Measurements from ENCODE around the gene PDP2. TPM values are rescaled to one million over a fixed set of nuclear protein-coding genes. Genes with fewer than 3 reads are reported as not detected.

PDP2 gene
- total RNA-seq, 3 donors from 2014 or later (not counting 1 experiment from before 2014, with no cell fraction given): 10.2 to 16.5 (median 11.0) TPM

DNA sequence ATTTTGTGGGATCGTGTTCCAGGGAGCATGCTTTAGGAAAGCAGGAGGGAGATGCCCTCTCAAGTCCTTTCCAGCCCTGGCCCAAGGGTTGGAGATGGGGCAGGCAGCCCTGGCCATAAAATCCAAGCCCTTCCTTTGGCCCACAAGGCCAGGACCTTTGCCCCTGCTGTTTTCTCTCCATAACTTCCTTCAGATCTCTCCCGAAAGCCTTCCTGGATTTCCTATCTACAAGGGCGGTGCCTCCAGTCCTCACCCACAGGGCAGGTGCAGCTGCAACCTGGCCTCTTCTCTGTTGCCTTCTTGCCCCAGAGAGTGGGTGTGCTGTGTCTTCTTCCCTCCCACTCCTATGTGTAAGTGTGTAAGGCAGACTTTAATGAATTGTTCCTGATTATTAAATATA is 8.5 kb upstream of the PDP2 start:
- peak overlapping the region; percentile 51 to 94 for H3K27ac Mint-ChIP-seq

DNA sequence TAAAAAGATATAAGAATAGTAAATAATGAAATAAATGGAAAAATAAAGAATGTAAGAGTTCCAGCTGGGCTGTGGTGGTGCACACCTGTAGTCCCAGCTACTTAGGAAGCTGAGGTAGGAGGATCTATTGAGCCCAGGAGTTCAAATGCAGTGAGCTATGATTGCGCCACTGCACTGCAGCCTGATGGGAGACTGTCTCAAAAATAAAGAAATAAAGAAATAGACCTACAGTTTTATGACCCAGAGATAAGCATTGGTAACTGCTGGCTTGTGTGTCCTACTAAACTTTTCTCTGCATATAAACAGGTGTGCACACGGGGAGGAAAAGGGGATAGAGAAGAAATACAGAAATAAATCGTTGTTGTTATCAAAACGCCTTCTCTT is 7.8 kb upstream of the PDP2 start:
- peak overlapping the region; percentile 39 for H3K4me3 ChIP-seq (ENCODE audit: low read length)
- peak overlapping the region; percentile 96 for H3K4me3 Mint-ChIP-seq
- H3K9me3 ChIP-seq (ENCODE audit: control insufficient read depth, insufficient read depth, low read length): no peaks in the 10 kb centered on the region
- no peaks in the 10 kb centered on the region for H3K27me3 Mint-ChIP-seq (ENCODE audit: low read depth in 2 of 2)
- peaks cover 24 to 41% of the 10 kb centered on the region in 2 donors for H3K4me1 Mint-ChIP-seq
- H3K27me3 ChIP-seq (ENCODE audit: control insufficient read depth, insufficient read depth, low read length): no peaks in the 10 kb centered on the region
- ATAC-seq: no peak
- DNase-seq: no peak
- no peaks in the 10 kb centered on the region for H3K36me3 ChIP-seq (ENCODE audit: control insufficient read depth, insufficient read depth, low read length)
- TF ChIP-seq, protein P1, sequence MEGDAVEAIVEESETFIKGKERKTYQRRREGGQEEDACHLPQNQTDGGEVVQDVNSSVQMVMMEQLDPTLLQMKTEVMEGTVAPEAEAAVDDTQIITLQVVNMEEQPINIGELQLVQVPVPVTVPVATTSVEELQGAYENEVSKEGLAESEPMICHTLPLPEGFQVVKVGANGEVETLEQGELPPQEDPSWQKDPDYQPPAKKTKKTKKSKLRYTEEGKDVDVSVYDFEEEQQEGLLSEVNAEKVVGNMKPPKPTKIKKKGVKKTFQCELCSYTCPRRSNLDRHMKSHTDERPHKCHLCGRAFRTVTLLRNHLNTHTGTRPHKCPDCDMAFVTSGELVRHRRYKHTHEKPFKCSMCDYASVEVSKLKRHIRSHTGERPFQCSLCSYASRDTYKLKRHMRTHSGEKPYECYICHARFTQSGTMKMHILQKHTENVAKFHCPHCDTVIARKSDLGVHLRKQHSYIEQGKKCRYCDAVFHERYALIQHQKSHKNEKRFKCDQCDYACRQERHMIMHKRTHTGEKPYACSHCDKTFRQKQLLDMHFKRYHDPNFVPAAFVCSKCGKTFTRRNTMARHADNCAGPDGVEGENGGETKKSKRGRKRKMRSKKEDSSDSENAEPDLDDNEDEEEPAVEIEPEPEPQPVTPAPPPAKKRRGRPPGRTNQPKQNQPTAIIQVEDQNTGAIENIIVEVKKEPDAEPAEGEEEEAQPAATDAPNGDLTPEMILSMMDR (IDR thresholded peaks at IDR 0.05): no peak
- no peaks in the 10 kb centered on the region for H3K36me3 Mint-ChIP-seq
- no peaks in the 10 kb centered on the region for H3K9me3 Mint-ChIP-seq
- H3K27ac Mint-ChIP-seq: peak overlapping the region; percentile 88 to 94
- intact Hi-C loops (cut with micrococcal nuclease): loop anchor here (5.0 to 10.0 kb wide), 2 partner anchors 145 to 268 kb away; partner anchors contain the start of gene CMTM3
- 39% methylated on average over 4 of the region's 4 CpGs for WGBS (ENCODE audit: insufficient coverage)
- peaks cover 39% of the 10 kb centered on the region for H3K4me1 ChIP-seq (ENCODE audit: control insufficient read depth, insufficient read depth, low read length)
- H3K27ac ChIP-seq (ENCODE audit: low read length): peak overlapping the region; percentile 54

More for the DNA sequence above, 8.5 kb upstream of the PDP2 start:
- no peaks in the 10 kb centered on the region for H3K36me3 ChIP-seq (ENCODE audit: control insufficient read depth, insufficient read depth, low read length)
- no peaks in the 10 kb centered on the region for H3K9me3 Mint-ChIP-seq
- no peak overlapping the region for H3K4me3 ChIP-seq (ENCODE audit: low read length)
- no peaks in the 10 kb centered on the region for H3K27me3 Mint-ChIP-seq (ENCODE audit: low read depth in 2 of 2)
- intact Hi-C loops (cut with micrococcal nuclease): loop anchor here (5.0 to 10.0 kb wide), 2 partner anchors 145 to 267 kb away; partner anchors contain the start of gene CMTM3
- WGBS (ENCODE audit: insufficient coverage): 92% methylated on average over 3 of the region's 3 CpGs
- H3K36me3 Mint-ChIP-seq: no peaks in the 10 kb centered on the region
- no peak for DNase-seq
- TF ChIP-seq, protein P1 (IDR thresholded peaks at IDR 0.05): no peak
- H3K4me3 Mint-ChIP-seq: peak overlapping the region; percentile 54
- H3K4me1 ChIP-seq (ENCODE audit: control insufficient read depth, insufficient read depth, low read length): peaks cover 39% of the 10 kb centered on the region
- no peak overlapping the region for H3K27ac ChIP-seq (ENCODE audit: low read length)
- no peaks in the 10 kb centered on the region for H3K9me3 ChIP-seq (ENCODE audit: control insufficient read depth, insufficient read depth, low read length)
- no peaks in the 10 kb centered on the region for H3K27me3 ChIP-seq (ENCODE audit: control insufficient read depth, insufficient read depth, low read length)
- no peak for ATAC-seq
- peaks cover 25 to 42% of the 10 kb centered on the region in 2 donors for H3K4me1 Mint-ChIP-seq

DNA sequence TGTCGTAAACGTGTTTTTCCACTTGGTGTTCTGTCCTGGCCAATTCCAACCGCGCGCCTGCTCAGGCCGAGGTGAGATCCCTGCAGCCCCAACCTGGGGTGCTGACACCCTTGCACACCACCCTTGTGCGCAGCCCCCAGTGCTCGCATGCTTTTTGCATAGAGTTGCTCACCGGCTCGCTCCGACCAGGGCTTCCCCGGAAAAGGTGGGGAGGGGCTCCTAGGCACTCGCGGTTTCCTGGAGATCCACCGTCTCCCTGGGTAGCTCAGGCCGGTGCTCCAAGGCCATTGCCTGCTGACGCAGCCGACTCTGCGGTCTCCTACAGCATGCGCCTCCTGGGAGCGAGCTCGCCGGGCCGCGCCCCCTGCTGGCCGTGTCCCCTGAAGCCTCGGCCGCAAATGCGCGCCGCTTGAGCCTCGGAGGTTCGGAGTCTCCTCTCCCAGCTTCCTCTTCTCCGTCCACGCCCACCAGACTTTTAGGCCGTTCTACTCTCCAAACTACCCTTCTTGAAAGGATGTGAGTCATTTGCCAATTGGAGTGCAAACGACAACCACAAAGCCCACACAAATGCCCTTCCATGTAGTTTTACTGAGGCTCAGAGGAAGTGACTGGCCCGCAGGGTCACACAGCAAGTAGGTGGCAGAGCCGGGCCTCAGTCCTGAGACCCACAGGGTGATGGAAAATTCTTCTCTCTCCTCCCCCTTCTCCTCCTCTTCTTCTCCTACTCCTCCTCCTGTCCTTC is 7.2 kb upstream of the PDP2 start:
- Histone ChIP-seq H3K9me3 (ENCODE audit: control insufficient read depth, insufficient read depth, low read length) (no peaks in the 10 kb centered on the region), H3K27ac (ENCODE audit: low read length) (peak overlapping the region; percentile 54), H3K4me3 (ENCODE audit: low read length) (peak overlapping the region; percentile 39), H3K36me3 (ENCODE audit: control insufficient read depth, insufficient read depth, low read length) (no peaks in the 10 kb centered on the region), H3K4me1 (ENCODE audit: control insufficient read depth, insufficient read depth, low read length) (peaks cover 36% of the 10 kb centered on the region), H3K27me3 (ENCODE audit: control insufficient read depth, insufficient read depth, low read length) (no peaks in the 10 kb centered on the region)
- 2% methylated on average over 39 of the region's 39 CpGs for WGBS (ENCODE audit: insufficient coverage)
- Mint-ChIP-seq H3K4me1 (peaks cover 24 to 40% of the 10 kb centered on the region in 2 donors), H3K9me3 (no peaks in the 10 kb centered on the region), H3K36me3 (no peaks in the 10 kb centered on the region), H3K27me3 (ENCODE audit: low read depth in 2 of 2) (no peaks in the 10 kb centered on the region), H3K27ac (peak overlapping the region; percentile 88 to 94), H3K4me3 (peak overlapping the region; percentile 96)
- TF ChIP-seq, protein P1 (IDR thresholded peaks at IDR 0.05): peak; percentile 75
- ATAC-seq: peak; percentile 81 to 94 (median 87)
- intact Hi-C loops (cut with micrococcal nuclease): loop anchor here (5.0 to 10.0 kb wide), 2 partner anchors 146 to 268 kb away; partner anchors contain the start of gene CMTM3
- DNase-seq: peak; percentile 85 to 94

Data from natural killer cell (primary cell).